ENCODE measurements around the gene ZNF584.

ZNF584 gene

DNA sequence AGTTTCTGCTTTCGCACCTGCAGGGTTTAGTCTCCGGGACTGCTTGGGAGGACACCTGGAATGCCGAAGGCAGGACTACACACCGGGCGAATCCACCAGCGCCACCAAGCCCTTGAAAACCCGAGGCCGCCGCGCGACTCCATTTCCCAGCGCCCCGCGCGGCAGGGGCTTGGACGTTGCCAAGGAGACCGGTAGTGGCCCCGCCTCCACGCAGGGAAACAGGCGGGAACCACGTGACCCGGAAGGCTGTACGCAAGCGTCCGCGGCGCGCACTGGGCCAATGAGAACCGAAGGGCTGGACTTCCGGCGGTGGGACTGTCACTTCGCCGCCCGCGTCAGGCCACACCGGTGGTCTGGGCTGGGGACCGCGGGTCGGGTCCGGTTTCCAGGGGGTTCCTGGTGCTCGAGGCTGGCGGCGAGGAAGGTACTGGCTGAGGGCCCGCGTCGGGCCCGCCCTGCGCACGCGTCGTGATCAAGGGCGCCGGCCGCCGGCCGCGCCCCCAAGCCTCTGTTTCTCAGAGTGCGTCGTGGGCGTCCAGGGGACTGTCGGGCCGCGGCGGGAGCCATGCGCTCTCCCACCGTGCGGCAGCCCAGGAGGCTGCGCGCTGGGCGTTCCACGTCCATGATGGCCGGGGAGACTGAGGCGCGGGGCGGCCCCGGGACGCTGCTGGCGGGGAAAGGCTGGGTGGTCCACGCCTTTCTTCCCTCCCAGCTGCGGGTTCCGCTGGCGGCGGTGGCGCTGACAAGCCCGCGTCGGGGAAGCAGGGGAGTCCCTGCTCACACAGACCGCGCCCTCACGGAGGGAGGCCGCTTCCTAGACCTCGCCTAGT, 58.5 kb downstream of the ZNF584 start, which contains the start of gene ZNF324:
Gene ZNF324, plus strand, starts transcription at position 321 of the 830 bp plus-strand sequence. CDS start 2,106 bp downstream, outside the sequence.
- peak; percentile 96 to 97 for DNase-seq

All from activated CD4-positive, alpha-beta T cell treated with anti-CD3 and anti-CD28 coated beads, Interleukin-2, amount 50 U/mL, for 4 hours (primary cell).